Measurements from ENCODE around the gene SLC9A7. TPM values are rescaled to one million over a fixed set of nuclear protein-coding genes. Genes with fewer than 3 reads are reported as not detected.

SLC9A7 gene
- total and polyA plus RNA-seq, 2 of the 13 experiments (the other 11 are each of a cell fraction or from before 2014, with no cell fraction given) = 5.8 to 7.2 TPM

DNA sequence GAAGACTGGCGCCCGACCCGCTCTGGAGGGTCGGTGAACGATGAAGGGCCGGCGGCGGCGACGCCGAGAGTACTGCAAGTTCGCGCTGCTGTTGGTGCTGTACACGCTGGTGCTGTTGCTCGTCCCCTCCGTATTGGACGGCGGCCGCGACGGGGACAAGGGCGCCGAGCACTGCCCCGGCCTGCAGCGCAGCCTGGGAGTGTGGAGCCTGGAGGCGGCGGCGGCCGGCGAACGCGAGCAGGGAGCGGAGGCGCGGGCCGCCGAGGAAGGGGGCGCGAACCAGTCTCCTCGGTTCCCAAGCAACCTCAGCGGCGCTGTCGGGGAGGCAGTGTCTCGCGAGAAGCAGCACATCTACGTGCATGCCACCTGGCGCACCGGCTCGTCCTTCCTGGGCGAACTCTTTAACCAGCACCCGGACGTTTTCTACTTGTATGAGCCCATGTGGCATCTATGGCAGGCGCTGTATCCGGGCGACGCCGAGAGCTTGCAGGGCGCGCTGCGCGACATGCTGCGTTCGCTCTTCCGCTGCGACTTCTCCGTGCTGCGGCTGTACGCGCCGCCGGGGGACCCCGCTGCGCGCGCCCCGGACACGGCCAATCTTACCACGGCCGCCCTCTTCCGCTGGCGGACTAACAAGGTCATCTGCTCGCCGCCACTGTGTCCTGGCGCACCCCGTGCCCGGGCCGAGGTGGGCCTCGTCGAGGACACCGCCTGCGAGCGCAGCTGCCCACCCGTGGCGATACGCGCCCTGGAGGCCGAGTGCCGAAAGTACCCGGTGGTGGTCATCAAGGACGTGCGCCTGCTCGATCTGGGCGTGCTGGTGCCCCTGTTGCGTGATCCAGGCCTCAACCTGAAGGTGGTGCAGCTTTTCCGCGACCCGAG is 184.8 kb downstream of the SLC9A7 start (continued):
- TF ChIP-seq, protein P1, sequence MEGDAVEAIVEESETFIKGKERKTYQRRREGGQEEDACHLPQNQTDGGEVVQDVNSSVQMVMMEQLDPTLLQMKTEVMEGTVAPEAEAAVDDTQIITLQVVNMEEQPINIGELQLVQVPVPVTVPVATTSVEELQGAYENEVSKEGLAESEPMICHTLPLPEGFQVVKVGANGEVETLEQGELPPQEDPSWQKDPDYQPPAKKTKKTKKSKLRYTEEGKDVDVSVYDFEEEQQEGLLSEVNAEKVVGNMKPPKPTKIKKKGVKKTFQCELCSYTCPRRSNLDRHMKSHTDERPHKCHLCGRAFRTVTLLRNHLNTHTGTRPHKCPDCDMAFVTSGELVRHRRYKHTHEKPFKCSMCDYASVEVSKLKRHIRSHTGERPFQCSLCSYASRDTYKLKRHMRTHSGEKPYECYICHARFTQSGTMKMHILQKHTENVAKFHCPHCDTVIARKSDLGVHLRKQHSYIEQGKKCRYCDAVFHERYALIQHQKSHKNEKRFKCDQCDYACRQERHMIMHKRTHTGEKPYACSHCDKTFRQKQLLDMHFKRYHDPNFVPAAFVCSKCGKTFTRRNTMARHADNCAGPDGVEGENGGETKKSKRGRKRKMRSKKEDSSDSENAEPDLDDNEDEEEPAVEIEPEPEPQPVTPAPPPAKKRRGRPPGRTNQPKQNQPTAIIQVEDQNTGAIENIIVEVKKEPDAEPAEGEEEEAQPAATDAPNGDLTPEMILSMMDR (CRISPR knock-in tag; IDR thresholded peaks at IDR 0.05) = peak; percentile 34
- TF ChIP-seq, protein P2, sequence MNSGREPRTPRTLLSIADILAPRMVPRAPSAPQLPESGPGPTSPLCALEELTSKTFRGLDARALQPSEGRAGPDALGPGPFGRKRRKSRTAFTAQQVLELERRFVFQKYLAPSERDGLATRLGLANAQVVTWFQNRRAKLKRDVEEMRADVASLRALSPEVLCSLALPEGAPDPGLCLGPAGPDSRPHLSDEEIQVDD (CRISPR knock-in tag; IDR thresholded peaks at IDR 0.05; ENCODE audit: borderline replicate concordance) = 0 out of 2 replicates have a peak, but pooled peaks have one; percentile 28
- TF ChIP-seq ZFX (CRISPR knock-in tag; IDR thresholded peaks at IDR 0.05; ENCODE audit: low read depth) (peak; percentile 71), DR1 (CRISPR knock-in tag; IDR thresholded peaks at IDR 0.05) (no peak; the same call in 1 of the 2 replicates), TRIM24 (CRISPR knock-in tag; IDR thresholded peaks at IDR 0.05) (no peak), ZNF234 (CRISPR knock-in tag; conservative IDR thresholded peaks at IDR 0.05) (0 out of 2 replicates have a peak, but pooled peaks have one; percentile 57), KAT7 (CRISPR knock-in tag; IDR thresholded peaks at IDR 0.05; ENCODE audit: borderline replicate concordance) (0 out of 2 replicates have a peak, but pooled peaks have one; percentile 60), KMT2B (CRISPR knock-in tag; IDR thresholded peaks at IDR 0.05) (peak; percentile 21; the same call in 1 of the 2 replicates), ZEB1 (IDR thresholded peaks at IDR 0.05; ENCODE audit: insufficient replicate concordance, low read depth) (no peak), DMAP1 (CRISPR knock-in tag; IDR thresholded peaks at IDR 0.05) (no peak), ETV6 (CRISPR knock-in tag; conservative IDR thresholded peaks at IDR 0.05) (no peak), KDM5A (IDR thresholded peaks at IDR 0.05; ENCODE audit: borderline replicate concordance, low read length) (no peak), ELF3 (CRISPR knock-in tag; IDR thresholded peaks at IDR 0.05) (0 out of 2 replicates have a peak, but pooled peaks have one; percentile 8), THAP11 (CRISPR knock-in tag; IDR thresholded peaks at IDR 0.05) (0 out of 2 replicates have a peak, but pooled peaks have one; percentile 34), SPEN (CRISPR knock-in tag; IDR thresholded peaks at IDR 0.05; ENCODE audit: low read depth) (no peak), ZNF34 (CRISPR knock-in tag; IDR thresholded peaks at IDR 0.05; ENCODE audit: borderline replicate concordance) (no peak), ZNF160 (CRISPR knock-in tag; IDR thresholded peaks at IDR 0.05) (no peak), ZNF430 (CRISPR knock-in tag; IDR thresholded peaks at IDR 0.05) (no peak), HIVEP1 (CRISPR knock-in tag; IDR thresholded peaks at IDR 0.05) (no peak)
- TF ChIP-seq, protein P3, sequence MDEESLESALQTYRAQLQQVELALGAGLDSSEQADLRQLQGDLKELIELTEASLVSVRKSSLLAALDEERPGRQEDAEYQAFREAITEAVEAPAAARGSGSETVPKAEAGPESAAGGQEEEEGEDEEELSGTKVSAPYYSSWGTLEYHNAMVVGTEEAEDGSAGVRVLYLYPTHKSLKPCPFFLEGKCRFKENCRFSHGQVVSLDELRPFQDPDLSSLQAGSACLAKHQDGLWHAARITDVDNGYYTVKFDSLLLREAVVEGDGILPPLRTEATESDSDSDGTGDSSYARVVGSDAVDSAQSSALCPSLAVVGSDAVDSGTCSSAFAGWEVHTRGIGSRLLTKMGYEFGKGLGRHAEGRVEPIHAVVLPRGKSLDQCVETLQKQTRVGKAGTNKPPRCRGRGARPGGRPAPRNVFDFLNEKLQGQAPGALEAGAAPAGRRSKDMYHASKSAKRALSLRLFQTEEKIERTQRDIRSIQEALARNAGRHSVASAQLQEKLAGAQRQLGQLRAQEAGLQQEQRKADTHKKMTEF (CRISPR knock-in tag; IDR thresholded peaks at IDR 0.05) = peak; percentile 29; the same call in 1 of the 2 replicates
- TF ChIP-seq, protein P4, sequence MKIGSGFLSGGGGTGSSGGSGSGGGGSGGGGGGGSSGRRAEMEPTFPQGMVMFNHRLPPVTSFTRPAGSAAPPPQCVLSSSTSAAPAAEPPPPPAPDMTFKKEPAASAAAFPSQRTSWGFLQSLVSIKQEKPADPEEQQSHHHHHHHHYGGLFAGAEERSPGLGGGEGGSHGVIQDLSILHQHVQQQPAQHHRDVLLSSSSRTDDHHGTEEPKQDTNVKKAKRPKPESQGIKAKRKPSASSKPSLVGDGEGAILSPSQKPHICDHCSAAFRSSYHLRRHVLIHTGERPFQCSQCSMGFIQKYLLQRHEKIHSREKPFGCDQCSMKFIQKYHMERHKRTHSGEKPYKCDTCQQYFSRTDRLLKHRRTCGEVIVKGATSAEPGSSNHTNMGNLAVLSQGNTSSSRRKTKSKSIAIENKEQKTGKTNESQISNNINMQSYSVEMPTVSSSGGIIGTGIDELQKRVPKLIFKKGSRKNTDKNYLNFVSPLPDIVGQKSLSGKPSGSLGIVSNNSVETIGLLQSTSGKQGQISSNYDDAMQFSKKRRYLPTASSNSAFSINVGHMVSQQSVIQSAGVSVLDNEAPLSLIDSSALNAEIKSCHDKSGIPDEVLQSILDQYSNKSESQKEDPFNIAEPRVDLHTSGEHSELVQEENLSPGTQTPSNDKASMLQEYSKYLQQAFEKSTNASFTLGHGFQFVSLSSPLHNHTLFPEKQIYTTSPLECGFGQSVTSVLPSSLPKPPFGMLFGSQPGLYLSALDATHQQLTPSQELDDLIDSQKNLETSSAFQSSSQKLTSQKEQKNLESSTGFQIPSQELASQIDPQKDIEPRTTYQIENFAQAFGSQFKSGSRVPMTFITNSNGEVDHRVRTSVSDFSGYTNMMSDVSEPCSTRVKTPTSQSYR (CRISPR knock-in tag; IDR thresholded peaks at IDR 0.05; ENCODE audit: borderline replicate concordance) = no peak
- TF ChIP-seq, protein P5, sequence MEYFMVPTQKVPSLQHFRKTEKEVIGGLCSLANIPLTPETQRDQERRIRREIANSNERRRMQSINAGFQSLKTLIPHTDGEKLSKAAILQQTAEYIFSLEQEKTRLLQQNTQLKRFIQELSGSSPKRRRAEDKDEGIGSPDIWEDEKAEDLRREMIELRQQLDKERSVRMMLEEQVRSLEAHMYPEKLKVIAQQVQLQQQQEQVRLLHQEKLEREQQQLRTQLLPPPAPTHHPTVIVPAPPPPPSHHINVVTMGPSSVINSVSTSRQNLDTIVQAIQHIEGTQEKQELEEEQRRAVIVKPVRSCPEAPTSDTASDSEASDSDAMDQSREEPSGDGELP (IDR thresholded peaks at IDR 0.05; ENCODE audit: borderline replicate concordance, low read depth) = peak; percentile 38; the same call in 1 of the 2 replicates

Measured in HepG2 (cell line).